DMS153 treated with DMSO at 0.1 percent for 48 hours (cell line): ENCODE measurements around the gene PPHLN1.

Source experiments
- DNase-seq: peaks from one replicate; lab custom pipeline; 2025; ENCODE audit not compliant: unreplicated experiment; lab: John Stamatoyannopoulos, UW

The PPHLN1 gene

GRCh38 chr12:42481368-42481767 lies 155.4 kb downstream of the PPHLN1 start:
- DNase-seq = no peak

- no peak for DNase-seq
Measured at GRCh38 chr12:42482041-42482747, 156.2 kb downstream of the PPHLN1 start.

GRCh38 chr12:42482748-42483520 lies 157.0 kb downstream of the PPHLN1 start:
- peak; percentile 16 for DNase-seq

- DNase-seq = no peak
Measured at GRCh38 chr12:42483521-42483790, 157.5 kb downstream of the PPHLN1 start.

GRCh38 chr12:42484996-42485395 lies 159.0 kb downstream of the PPHLN1 start:
- no peak for DNase-seq

GRCh38 chr12:42485823-42486222 lies 159.9 kb downstream of the PPHLN1 start:
- DNase-seq = no peak

- DNase-seq = no peak
Measured at GRCh38 chr12:42486407-42486806, 160.4 kb downstream of the PPHLN1 start.

GRCh38 chr12:42490261-42490842 lies 164.4 kb downstream of the PPHLN1 start:
- no peak for DNase-seq
